GM12875 (cell line): ENCODE measurements around the gene GLG1.
"Not testable (repeated sequence)": the region's sequence is repeated elsewhere in the genome, so short reads cannot be mapped to it uniquely, and the experiment has no call there.

ENCODE experiments used
- H3K4me3 ChIP-seq: one replicate; pipeline ENCODE4 v1.5.1; 2011; ENCODE audit warnings: low read depth, low read length, control low read depth

The GLG1 gene

DNA sequence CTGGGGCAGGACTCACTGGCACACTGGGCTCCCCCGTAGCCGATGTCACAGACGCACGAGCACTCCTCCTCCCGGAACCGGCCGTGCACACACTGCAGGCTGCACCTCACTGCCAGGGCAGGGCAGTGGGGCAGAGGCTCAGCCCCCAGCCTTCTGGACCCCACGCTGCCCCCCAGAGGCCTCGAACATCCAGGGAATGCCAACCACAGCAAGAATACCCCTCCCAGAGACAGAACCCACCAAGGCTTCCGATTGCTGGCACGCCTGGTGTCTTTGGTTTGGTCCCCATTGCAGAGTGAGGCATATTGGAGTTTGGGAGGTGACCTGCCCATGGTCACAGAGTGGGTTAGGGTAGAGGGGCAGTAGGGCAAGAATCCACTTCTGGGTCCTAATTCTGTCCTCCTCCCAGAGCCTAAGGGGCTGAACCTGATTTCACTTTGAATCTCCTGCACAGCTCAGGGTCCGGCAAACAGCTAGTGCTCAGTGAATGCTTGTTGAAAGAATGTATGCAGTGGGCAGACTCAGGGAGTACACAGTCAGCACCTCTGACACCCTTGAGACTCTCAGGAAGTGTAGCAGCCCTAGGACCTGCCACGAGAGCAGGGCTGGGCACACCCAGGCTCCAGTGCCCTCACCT, 194.7 kb downstream of the GLG1 start:
- not testable (repeated sequence) for H3K4me3 ChIP-seq

GRCh38 chr16:74410981-74411380, 195.9 kb downstream of the GLG1 start:
- H3K4me3 ChIP-seq, result not testable (repeated sequence)

DNA sequence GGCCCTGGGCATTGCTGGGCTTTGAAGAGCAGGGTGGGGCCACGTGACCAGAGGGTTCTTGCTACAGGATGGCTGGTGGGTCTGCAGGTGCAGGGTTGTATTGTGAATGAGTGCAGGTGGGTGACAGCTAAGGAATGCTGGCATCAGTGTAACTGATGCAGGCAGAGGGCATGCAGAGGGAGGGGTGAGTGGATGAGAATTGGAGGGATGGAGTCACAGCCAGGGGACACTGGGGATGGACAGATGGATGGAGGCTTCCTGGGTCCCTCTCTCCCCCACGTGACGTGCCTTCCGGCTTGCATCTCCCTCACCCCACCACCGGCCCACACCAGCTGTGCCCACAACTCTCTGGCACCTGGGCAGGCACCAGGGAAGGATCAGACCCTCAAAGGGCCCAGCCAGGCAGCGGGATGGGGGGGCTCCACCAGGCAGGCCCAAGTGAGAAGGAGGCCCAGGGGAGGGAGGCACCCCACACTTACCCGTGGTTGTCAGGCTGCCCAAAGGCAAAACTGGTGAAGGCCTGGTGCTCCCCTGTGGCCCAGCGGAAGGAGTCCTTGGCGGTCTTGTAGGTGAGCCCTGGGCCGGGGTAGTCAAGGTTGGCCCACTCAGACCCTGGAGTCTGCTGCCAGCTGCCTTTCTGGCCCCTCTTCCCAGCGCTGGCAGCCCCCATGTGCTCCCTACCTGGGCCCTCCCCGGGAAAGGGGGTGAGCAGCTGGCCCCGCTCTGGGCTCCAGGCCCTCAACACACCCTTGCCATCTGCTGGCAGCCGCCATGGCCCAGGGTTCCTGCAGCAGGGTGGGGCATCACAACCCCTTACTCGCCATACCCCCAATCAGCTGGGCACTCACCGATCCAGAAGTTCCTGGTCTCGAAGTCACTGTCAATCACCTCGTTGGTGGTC, 196.6 kb downstream of the GLG1 start:
- H3K4me3 ChIP-seq, result not testable (repeated sequence)

GRCh38 chr16:74409185-74409981, 197.5 kb downstream of the GLG1 start:
- H3K4me3 ChIP-seq, result not testable (repeated sequence)

- H3K4me3 ChIP-seq, result not testable (repeated sequence)
These were observed 199.6 kb downstream of the GLG1 start for GRCh38 chr16:74407362-74407705.

DNA sequence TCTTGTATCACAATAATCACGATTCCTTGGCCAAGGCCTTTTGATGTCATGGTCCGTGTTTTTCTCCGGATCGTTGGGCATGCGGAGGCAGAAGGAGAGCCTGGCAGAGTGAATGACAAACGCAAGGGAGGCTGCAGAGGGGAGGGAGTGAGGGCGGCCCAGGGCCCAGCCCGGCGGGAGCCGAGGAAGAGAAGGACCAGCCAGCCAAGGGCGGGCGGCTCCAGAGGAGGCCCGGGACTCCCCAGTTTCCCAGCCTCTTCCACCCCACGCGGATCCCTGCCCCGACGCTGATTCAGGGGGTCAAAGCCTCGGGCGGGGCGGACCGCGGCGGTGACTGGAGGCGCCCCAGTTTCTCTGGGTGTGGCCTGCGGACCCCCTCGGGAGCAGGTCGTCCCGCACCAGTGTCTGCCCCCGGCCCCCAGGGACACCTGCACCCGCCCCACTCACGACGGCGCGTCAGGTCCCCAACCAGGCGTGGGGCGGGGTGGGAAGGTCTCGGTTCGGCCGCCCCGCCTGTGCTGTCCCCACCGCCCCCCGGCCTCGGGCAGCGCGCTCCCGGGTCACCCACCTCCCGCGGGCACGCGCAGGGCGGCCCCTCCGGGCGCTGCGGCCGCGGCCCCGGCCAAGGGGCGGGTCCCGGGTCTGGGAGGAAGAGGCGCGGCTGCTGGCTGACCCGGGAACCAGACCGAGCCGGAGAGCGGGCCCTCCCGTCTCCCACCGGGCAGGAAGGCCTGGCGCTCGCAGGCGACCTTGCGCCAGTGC, 200.1 kb downstream of the GLG1 start:
- not testable (repeated sequence) for H3K4me3 ChIP-seq

GRCh38 chr16:74404148-74404933, 202.6 kb downstream of the GLG1 start:
- not testable (repeated sequence) for H3K4me3 ChIP-seq

- H3K4me3 ChIP-seq, result not testable (repeated sequence)
These were observed 206.7 kb downstream of the GLG1 start for GRCh38 chr16:74400238-74400637.

DNA sequence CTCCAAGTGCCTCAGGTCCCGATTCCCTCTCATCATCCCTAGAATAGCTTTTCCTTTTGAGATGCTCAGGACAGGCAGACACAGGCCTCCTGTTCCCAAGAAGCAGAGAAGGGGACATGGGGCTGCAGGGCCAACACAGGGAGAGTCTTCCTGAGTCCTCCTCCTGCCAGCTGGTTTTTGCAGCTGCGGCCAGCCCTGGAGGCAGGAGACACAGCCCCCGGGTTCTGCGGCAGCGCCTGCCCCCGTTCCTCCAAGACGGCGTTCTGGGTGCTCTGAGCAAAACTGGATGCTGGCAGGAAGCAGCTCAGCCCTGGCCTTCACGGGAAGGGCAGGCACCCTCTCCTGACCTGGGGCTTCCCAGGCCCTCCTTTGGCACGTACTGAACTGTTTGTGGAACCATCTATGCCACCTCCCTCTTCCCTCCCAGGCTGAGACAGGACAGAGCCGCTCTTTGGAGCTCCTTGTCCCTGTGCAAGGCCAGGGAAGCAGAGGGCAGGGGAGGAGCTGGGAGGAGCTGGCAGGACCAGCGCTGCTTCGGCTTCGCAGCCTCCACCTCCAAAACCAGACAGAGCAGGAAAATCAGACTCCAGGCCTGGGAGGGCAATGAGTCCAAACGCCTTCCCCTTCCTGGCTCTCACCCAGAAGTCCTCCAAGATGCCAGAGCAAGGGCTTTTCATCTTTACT, 208.6 kb downstream of the GLG1 start:
- H3K4me3 ChIP-seq, result not testable (repeated sequence)
